Measurements from ENCODE around the gene GCNT4. TPM values are rescaled to one million over a fixed set of nuclear protein-coding genes. Genes with fewer than 3 reads are reported as not detected.

GCNT4 gene
- total and polyA plus RNA-seq, 2 experiments from 2014 or later: 2.5 to 5.4 TPM

GRCh38 chr5:75034137-75034739, 18.1 kb downstream of the GCNT4 start:
- no peak overlapping the region for H3K27ac Mint-ChIP-seq
- Histone ChIP-seq H3K4me1 (ENCODE audit: insufficient read depth) (no peaks in the 10 kb centered on the region), H2AFZ (no peak overlapping the region), H3K27ac (ENCODE audit: low read depth) (no peak overlapping the region), H3F3A (replicated peaks; ENCODE audit: low read depth) (no peaks in the 10 kb centered on the region), H3K9me2 (ENCODE audit: insufficient read depth) (no peaks in the 10 kb centered on the region), H4K20me1 (replicated peaks; ENCODE audit: insufficient read depth) (no peaks in the 10 kb centered on the region), H3K4me3 (no peak overlapping the region), H3K36me3 (ENCODE audit: insufficient read depth) (no peaks in the 10 kb centered on the region), H3K4me2 (no peak overlapping the region), H3K27me3 (ENCODE audit: insufficient read depth) (no peaks in the 10 kb centered on the region), H3K79me2 (replicated peaks; ENCODE audit: insufficient read depth) (no peaks in the 10 kb centered on the region)
- no peaks in the 10 kb centered on the region for H3K36me3 Mint-ChIP-seq (ENCODE audit: low read depth)
- ATAC-seq (no peak), DNase-seq (ENCODE audit: low spot score) (no peak)
- H3K4me1 Mint-ChIP-seq: peaks cover 6% of the 10 kb centered on the region; the same call in 2 of the 3 replicates
- no peaks in the 10 kb centered on the region for H3K9me3 Mint-ChIP-seq
- TF ChIP-seq ZNF331 (CRISPR knock-in tag; IDR thresholded peaks at IDR 0.05; ENCODE audit: low read depth): no peak
- no peak for TF ChIP-seq ETS1 (IDR thresholded peaks at IDR 0.05)
- no peak for TF ChIP-seq ZNF114 (CRISPR knock-in tag; IDR thresholded peaks at IDR 0.05)
- no peak for TF ChIP-seq REST (IDR thresholded peaks at IDR 0.05; ENCODE audit: unreplicated experiment)
- no peak for TF ChIP-seq ZNF462 (CRISPR knock-in tag; IDR thresholded peaks at IDR 0.05)
- TF ChIP-seq CREB1 (CRISPR knock-in tag; IDR thresholded peaks at IDR 0.05; ENCODE audit: low read depth): no peak
- TF ChIP-seq JUNB (IDR thresholded peaks at IDR 0.05; ENCODE audit: unreplicated experiment): no peak
- TF ChIP-seq EZH2phosphoT487 (IDR thresholded peaks at IDR 0.05; ENCODE audit: unreplicated experiment): no peak
- TF ChIP-seq EZH2 (IDR thresholded peaks at IDR 0.05; ENCODE audit: low read depth, unreplicated experiment): no peak
- no peak for TF ChIP-seq STAT1 (IDR thresholded peaks at IDR 0.05; ENCODE audit: unreplicated experiment)
- no peak for TF ChIP-seq CTCF (conservative IDR thresholded peaks at IDR 0.05; ENCODE audit: low read depth in 2 of 2)
- no peak for TF ChIP-seq POLR2AphosphoS5 (IDR thresholded peaks at IDR 0.05; ENCODE audit: low read depth)
- H3K4me3 Mint-ChIP-seq: no peak overlapping the region
- peaks cover 2% of the 10 kb centered on the region for H3K27me3 Mint-ChIP-seq (ENCODE audit: insufficient read depth, low read depth, poor library complexity)

All from GM23338 (cell line).